Muscle of arm (tissue), 12 donors: ENCODE measurements around the gene KRT8. TPM values are rescaled to one million over a fixed set of nuclear protein-coding genes. Genes with fewer than 3 reads are reported as not detected.

Source experiments
- DNase-seq: peaks from one replicate; pipeline ENCODE4 v3.0.0-alpha.2; 2013
- polyA plus RNA-seq, 12 donors: library from polyadenylated mRNA; unstranded; fragments of 120-200 nt; gene quantifications; one replicate each; pipeline ENCODE4 v1.2.1, GENCODE V29; 2013; ENCODE audit not compliant: insufficient read length in 12 of 12

The KRT8 gene
- polyA plus RNA-seq, 12 donors, result 2.2 to 208 (median 3.1) TPM; not detected in 1

DNA sequence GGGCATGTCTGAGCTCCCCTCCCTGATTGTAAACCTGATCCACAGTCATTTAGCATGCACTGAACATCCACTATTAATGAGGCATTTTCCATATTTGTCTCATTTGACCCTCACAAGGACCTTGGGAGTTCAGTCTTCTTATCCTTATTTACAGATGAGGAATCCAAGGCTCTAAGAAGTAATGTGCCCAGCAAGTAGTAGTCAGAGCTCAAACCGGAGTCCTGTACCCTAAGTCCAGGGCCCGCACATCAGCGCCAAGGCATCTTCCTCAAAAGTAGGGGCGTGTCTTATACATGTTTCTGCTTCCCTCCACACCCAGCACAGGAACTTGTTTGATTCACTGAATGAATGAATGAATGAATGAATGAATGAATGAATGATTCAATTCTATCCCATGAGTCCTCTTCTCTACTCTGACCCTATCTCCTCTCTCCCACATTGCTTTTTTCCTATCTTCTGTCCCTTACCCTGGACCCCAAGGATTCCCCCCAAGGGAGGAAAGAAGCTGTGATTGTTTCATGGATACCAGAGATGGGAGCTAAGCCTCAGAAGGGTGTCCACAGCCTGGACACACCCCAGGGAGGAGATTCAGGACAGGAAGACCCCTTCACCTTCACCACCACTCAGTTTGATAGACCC lies 21.8 kb upstream of the KRT8 start:
- no peak for DNase-seq

DNA sequence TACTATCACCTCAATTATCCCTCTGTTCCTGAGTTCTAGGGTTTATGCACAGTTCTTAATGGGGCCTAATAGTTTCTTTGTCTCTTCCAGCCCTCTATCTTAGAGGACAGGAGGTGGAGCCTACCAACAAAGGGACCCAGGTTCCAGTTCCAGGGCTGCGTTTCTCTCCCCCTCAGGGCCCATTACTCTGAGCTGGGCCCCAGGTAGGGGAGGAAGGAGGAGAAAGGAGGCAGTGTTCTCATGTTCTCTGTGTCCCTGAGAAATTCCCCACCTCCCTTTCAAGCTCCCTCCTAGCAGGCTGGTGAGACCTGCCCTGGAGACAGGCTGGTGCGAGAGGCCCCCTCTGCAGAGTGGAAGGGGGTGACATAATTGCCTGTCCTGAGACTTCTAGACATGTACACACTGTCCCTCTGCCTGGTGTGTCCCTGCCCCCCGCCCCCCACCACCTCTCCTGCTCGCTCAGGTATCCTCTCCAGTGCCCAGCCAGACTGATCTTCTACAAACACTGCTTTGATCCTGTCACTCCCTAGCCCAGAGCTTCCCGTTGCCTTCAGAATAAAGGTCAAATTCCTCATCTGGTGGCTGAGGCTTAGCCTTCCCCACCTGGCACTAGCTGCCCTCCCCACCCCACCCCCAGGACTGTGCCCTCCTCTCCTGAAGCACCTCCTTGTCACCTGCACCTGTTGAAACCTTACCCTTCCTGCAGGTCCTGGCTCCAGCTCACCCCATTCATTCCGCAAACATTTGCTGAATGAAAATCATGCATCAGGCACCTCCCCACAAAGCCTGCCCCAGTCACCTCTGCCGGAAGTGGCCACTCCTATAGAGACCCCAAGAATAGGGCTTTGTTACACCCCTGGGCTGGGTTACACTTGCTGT lies 21.1 kb upstream of the KRT8 start:
- no peak for DNase-seq

DNA sequence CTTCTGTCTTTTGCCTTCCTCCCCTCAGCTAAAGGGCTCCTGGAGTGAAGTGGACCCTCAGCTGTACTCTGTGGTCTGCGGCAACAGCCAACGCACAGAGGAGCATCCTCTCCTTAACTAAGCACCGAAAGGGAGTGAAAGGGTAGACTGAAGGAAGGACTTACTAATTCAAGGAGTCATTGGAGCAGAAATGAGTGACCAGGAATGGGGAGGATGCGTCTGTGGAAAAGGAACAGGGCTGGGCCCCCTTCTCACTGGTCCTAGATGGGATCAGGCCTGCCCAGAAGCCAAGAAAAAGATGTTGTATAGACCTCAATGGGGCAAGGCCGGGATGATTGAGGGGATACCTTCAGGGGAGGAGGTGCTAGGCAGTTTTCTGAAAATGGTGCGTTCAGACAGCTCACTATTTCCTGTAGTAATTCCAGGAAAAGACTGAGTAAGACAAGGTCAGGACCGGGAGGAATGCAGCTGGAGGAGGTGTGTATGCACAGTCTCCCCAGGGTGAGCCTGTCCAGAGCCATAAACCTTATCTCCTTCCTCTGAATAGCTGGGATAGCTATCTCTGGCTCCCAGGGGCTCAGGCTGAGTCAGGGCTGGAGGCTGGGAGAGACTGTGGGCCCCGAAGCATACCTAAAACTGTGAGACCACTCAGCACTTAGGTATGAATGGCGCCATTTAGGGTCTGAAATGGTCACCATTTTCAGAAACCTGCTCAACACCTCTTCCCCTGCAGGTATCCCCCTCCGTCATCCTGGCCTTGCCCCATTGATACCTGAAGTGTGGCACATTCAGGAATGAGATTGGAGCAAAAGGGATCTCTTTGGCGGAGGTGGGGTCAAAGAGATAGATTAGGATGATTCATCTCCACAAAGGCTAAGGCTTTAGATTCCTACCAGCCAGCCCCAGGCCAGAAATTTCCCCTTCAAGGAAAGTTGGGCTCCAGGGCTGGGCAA lies 20.2 kb upstream of the KRT8 start:
- DNase-seq, result no peak

DNA sequence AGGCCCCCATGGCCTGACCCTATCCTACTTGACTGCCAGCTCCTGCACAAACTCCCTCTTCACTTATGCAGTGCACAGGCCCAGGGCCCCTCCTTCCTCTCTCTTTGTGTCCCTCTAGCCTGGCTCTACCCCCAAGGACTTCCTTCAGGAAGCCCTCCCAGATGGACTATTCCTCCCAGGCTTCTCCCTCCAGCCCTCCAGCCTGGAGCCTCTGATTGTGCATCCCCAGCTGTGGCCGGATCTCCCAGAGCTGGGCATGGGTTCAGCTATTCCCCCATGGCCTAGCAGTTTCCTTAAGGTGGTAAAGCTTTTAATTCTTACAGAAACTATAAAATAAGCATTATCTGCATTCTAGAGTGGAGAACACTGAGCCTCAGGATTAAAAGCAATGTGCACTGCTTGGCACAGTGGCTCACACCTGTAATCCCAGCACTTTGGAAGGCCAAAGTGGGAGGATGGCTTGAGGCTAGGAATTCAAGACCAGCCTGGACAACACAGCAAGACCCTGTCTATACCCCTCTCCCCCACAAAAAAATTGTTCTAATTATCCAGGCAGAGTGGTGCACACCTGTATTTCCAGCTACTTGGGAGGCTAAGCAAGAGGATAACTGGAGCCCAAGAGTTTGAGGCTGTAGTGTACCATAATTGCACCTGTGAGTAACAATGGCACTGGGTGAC lies 16.8 kb upstream of the KRT8 start:
- DNase-seq, result no peak

DNA sequence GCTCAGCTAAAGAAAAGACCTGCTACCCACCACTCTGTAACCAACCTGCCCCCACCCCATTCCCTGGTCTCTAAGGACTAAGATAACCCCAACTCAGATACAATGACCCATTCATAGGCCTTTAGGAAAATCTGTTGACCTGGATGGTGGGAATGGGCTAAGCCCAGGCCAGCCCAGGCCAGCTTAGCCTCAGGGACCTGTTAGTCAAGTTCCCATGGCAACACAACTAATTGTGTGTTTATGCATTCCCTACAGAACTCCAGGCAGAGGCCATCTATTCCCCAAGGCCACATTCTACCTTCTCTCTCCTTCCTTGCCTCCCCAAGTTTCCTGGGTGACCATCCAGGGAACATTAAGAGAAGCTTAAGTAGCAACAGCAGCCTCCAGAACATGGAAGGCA lies 16.1 kb upstream of the KRT8 start:
- DNase-seq, result no peak

DNA sequence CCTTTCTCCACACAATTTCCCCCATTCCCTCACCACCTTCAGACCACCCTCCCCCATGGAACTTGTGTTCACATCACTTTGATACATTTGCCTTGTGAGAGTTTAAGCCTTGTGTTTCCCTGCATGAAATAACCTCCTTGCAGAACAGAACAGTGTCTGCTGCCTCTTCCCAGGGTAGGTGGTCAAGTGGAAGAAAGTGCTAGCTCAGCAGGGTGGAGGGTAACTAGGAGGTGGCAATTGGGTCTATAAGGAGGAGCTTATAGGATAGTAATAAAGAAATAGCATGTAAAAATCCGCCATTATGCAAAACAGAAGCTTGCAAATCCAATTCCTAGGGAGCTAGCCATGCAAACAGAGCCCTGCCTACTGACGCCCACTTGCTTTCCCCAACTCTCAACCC lies 13.9 kb upstream of the KRT8 start:
- no peak for DNase-seq

DNA sequence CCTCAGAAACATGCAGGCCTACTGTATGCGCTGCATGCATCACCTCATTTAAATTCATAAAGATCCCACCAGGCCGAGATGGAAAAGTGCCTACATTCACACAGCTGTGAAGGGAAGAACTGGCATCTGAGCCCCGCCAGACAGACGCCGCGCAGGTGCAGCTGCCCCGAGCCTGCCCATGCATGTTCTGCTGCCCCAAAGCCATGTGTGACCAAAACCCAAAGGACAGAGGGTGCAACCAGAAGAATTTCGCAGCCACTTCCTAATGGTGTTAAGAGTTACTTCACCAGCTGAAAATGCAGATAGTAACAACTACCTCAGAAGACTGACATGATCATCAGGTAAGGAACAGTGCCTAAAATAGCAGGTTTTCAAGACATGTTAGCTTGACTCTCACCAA lies 13.5 kb upstream of the KRT8 start:
- no peak for DNase-seq

DNA sequence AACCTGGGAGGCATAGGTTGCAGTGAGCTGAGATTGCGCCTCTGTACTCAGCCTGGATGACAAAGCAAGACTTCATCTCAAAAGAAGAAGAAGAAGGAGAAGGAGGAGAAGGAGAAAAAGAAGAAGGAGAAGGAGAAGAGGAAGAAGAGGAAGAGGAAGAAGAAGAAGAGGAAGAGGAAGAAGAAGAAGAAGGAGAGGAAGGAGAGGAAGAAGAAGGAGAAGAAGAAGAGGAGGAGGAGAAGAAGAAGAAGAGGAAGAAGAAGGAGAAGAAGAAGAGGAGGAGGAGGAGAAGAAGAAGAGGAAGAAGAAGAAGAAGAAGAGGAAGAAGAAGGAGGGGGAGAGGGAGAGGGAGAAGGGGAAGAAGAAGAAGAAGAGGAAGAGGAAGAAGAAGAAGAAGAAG lies 12.9 kb upstream of the KRT8 start:
- DNase-seq, result no peak

DNA sequence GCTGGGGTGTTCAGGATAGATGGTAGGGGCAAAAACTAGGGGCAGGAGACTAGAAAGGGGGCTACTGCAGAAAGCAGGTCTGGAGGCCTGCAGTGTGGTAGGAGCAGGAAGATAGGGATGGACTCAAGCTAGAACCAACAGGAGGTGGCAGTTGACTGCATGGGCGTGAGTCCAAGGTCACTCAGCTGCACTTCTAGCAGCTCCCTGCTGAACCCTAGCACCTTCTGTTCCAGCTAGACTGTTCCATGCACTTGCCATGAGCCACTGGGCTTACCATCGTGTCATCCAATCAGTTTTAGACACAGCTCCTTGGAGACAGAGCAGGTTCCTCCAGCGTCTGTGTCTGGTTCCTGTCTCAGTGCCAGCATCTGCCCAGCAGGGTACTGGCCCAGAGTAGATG lies 11.3 kb upstream of the KRT8 start:
- DNase-seq, result no peak

DNA sequence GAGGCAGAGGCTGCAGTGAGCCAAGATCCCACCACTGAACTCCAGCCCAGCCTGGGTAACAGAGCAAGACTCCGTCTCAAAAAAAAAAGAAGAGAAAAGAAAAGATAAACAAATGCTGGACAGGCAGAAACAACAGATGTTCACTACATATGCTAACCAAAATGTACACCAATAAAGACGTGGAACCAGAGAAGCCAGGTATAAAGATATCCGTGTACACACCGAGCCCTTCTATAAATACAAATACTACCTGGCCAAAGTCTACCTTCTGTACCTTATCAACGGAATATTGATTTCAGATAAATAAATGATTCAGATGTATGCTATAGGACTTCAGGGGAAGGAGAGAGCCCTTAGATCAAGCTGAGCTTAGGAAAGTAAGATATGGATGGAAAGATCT lies 10.8 kb upstream of the KRT8 start:
- no peak for DNase-seq

DNA sequence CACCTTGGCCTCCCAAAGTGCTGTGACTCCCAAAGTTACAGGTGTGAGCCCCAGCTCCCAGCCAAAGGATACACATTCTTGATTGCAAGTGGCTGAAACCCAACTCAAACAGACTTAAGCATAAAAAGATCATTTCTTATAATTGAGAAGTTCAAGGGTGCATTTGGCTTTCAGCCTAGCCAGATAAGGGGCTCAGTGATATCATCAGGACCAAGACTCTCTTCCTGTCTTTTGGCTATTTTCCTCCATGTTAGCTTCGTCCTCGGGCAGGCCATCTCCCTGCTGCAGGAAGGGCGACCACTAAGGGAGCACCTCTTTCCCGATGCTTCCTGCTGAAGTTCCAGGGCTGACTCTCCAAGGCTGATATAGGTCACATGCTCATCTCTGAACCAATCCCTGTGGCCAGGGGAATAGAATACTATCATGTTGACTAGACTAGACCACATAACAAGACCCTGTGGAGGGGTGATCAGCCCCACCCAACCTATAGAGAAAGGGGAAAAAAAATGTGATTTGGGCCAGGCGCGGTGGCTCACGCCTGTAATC lies 9.8 kb upstream of the KRT8 start:
- DNase-seq, result no peak

DNA sequence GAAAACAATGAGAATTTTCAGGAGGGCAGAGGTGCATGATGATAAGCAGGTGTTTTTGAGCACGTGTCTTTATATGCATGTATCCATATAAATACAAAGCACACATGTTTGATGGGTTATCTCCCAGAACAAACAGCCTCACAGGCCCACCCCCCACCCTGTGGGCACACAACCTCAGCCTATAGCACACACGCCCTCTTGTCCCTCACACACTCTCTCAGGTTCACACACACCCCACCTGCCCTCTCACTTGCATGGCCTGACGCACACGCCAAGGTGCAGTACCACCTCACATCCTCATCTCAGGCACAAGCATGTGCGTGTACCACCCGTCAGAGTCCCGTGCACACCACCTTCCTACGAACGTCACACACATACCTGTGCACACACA lies 8.6 kb upstream of the KRT8 start:
- no peak for DNase-seq

DNA sequence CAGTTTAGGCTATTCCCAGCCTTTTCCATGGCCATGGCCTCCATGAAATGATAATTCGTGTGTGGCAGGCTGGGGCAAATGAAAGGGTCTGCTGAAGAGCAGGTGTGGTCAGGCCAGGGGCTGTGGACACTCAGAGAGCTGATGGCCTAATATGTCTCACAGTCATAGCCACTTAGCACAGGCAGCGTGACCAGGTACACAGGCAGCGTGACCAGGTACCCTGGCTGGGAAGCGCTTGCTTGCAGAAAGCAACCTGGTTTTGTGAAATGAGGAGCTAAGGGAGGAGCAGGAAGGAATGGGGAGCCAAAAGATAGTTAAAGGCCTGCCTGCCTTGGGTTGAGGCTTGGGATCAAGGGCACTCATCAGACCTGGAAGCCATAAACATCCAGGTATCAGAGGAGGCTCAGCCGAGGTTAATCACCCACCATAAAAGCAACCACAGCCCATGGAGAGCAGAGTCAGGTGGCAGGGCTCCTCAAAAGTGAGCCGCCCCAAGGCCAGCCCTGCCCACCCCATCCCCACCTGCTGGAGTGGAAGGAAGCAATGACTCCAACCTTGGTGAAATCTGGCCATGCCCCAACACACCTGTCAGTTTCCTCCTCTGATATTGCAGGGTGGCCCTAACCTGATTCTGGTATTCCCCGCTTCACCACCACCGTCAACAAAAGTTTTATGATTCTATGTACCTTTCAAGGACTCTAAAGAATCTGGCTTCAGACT lies 8.0 kb upstream of the KRT8 start:
- DNase-seq, result no peak

DNA sequence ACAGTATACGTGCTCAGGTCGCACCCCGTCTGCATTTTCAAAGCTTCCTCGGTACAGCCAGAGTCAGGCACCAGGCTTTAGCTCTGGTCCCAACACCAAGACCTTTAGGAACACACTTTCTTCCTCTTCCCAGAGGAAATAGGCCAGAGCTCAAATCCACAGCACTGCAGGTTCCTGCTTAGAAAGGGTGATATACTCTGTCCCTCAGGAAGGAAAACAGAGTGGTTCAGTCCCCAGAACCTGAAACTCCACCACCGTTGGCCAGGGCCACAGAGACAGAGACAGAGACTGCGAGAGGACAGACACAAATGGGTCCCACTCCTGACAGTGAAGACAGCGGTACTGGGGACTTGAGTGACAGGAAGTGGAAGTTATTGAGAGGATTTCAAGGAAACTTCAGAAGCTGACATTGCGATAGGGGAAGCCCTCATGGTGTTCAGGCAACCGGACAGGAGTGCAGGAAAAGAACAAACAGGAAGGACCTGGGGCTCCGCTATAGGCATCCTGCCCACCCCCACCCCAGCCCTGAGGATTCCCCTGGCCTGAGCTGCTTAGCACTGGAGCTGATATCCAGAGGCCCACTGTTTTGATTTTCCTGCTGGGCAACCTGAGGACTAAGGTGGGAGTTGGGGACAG lies 5.5 kb upstream of the KRT8 start:
- DNase-seq, result no peak

DNA sequence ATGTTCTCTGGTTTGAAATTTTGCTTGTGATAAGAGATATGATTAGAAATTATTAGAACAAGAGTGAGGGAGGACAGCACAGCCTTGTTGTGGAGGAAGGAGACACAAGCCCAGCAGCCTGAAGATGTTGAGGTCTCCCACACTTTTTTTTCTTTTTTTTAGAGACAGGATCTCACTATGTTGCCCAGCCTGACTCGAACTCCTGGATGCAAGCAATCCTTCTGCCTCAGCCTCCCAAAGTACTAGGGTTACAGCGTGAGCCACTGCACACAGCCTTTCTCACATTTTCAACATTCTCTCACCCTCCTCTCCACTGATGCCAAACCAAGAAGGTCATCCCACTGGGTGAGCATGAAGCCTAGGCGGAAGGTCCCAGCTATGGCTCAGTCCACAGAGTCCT lies 4.9 kb upstream of the KRT8 start:
- no peak for DNase-seq

DNA sequence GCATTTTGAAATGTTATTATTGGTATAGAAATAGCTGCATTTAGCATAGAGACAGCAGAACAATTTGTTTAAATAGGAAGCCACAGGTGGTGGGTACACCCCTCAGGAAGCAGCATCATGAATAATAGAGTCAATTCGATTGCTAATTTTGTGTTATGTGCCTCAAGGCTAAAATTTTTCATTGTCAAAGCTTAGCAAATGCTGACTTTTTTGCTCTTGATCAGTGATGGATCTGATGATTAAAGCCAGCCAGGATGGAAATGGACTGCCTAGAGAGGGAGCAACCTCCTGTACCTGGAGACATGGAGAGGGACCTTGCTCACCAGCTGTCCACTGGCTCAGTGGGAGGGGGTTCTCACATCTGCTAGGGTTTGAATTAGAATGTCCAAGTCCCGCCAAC lies 4.5 kb upstream of the KRT8 start:
- no peak for DNase-seq

DNA sequence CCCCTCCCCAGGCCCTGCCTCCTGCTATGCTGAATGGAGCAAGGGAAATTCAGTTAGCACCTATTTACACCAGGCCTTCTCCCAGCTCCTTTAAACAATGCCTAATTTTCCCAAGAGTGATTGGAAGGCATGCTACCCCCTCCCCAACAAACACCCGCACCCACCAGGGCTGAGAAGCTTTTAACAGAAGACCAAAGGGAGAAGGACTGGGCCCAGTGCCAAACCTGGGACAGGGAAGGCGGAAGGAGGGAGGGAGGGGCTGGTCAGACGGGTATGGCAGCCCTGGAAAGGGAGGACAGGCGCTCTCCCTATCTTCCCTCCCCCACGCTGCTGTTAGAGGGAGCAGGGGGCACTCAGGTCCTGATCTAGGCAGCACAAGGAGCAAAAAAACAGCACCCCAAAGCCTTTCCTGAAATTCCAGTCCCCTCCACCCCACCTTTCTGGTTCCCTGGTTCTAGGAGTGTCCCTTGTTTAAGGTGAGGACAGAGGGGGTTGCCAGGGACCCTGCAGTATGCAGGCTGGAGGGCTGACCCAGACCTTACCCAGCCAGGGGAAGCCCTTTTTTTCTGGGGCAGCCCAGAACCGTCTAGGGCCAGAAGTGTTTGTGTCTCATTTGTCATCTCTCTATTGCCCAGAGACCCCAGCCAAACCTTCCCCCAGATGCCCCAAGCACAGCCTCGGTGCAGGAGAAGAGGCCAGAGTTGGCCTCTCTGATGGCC lies 2.4 kb upstream of the KRT8 start:
- no peak for DNase-seq

DNA sequence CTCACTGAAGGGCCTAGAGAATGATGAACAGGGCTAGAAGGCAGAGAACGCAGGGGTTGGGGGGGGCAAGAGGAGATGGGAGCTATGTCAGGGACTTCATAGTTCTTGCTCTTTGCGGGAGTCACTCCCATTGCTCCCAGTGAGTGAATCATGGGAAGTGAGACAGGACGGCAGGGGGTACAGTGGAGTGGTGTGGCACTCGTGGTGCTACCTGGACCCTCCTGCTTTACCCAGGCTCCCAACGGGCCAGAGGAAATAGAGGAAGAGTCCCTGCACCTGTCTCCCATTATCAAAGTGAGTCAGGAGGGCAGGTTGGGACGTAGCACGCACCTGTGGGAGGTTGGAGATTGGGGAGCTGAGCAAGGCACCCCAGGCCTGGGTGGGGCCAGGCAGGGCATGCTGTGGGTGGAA lies 1.3 kb upstream of the KRT8 start:
- DNase-seq, result no peak

DNA sequence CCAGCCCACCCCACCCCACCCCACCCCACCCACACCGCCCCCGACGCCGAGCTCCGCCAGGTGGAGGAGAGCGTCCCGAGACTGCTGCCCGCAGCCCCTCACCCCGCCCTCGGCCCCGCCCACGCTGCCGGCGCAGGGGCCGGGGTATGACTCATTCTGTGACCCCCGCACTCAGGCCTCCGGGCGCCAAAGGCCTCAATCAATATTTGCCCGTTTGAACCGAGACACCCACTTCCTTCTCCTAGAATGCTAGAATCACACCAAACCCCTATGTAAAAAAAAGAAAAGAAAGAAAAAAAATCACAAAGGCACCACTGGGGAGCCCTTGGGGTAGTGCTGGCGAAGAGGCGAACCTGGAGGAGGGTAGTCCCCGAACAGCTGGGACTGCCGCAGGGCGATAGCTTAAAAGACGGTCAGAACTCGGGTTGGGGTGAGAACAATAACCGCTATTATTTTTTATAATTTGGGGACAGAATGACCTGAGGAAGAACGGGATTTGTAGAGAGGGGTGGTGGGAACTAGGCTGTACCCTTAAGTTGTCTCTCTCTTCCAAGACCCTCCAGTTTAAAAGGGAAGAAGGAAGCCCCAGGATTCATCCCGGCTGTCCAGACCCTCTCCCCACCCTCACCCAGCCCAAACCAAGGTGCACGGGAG lies 894 bp downstream of the KRT8 start:
- no peak for DNase-seq
